GM12878 (cell line): ENCODE data around the gene NUP35. TPM values are rescaled to one million over a fixed set of nuclear protein-coding genes. Genes with fewer than 3 reads are reported as not detected.

Experiments used
- ATAC-seq: fragments of 200-7000 bp; cut with Tn5 transposase; 3 replicates; pipeline ENCODE4 v1.9.1; 2020; ENCODE audit warnings: mild to moderate bottlenecking, moderate library complexity
- BruUV-seq: library from RNA; stranded (reverse); fragments of 400-500 nt; replicated peaks from 2 replicates; lab custom pipeline; 2021; lab: Mats Ljungman, UMichigan
- CTCF ChIA-PET: fragments of 300-600 bp; sonication (Branson Sonifier 250); formaldehyde crosslinking; extraction: SDS; loops from one replicate; lab custom pipeline; 2021; ENCODE audit warnings: inconsistent platforms; lab: Yijun Ruan, JAX
- POLR2A ChIA-PET: fragments of 350-600 bp; formaldehyde crosslinking; extraction: SDS; loops from one replicate; lab custom pipeline; 2021; ENCODE audit warnings: inconsistent platforms; lab: Charles Lee
- RAD21 ChIA-PET: fragments of 300-600 bp; sonication (Branson Sonifier 250); formaldehyde crosslinking; loops from one replicate; lab custom pipeline; 2023; ENCODE audit warnings: antibody characterized with exemption; ENCODE audit not compliant: unreplicated experiment; lab: Charles Lee
- SMC1A ChIA-PET: fragments of 300-600 bp; sonication (Branson Sonifier 250); formaldehyde crosslinking; loops from one replicate; lab custom pipeline; 2023; ENCODE audit not compliant: unreplicated experiment, uncharacterized antibody; lab: Charles Lee
- DNase-seq: peaks from one replicate; pipeline ENCODE4 v3.0.0-alpha.2; 2011; ENCODE audit warnings: low read depth, low spot score
- FAIRE-seq: peaks from 3 replicates; lab custom pipeline; 2011; peaks lifted over from hg19 to GRCh38; lab: Jason Lieb, UNC
- H2AFZ ChIP-seq: 2 replicates; pipeline ENCODE4 v1.6.0; 2011; ENCODE audit warnings: low read depth, low read length, control low read depth; ENCODE audit not compliant: control insufficient read depth
- H3K27ac ChIP-seq: 2 replicates; pipeline ENCODE4 v1.5.1; 2011; ENCODE audit warnings: control low read depth; ENCODE audit not compliant: control insufficient read depth, insufficient read depth
- H3K27me3 ChIP-seq, 2 experiments: replicated peaks in 1 of 2; 2 replicates each; pipeline versions ENCODE4 v1.6.0 to v1.6.1; 2011; ENCODE audit warnings: low read length in 1 of 2; ENCODE audit not compliant: control insufficient read depth in 2 of 2, insufficient read depth in 2 of 2
- H3K36me3 ChIP-seq, 2 experiments: 2 replicates each; pipeline ENCODE4 v1.5.1; 2011; ENCODE audit warnings: low read length in 1 of 2; ENCODE audit not compliant: control insufficient read depth in 2 of 2, insufficient read depth in 2 of 2
- H3K4me1 ChIP-seq: 2 replicates; pipeline ENCODE4 v1.6.1; 2011; ENCODE audit warnings: mild to moderate bottlenecking, low read length, moderate library complexity, mixed read lengths; ENCODE audit not compliant: control insufficient read depth, insufficient read depth
- H3K4me2 ChIP-seq: 2 replicates; pipeline ENCODE4 v1.6.0; 2011; ENCODE audit warnings: control low read depth; ENCODE audit not compliant: control insufficient read depth, insufficient read depth
- H3K4me3 ChIP-seq: fragments of 200-600 bp; sonication (generic); 2 replicates; pipeline ENCODE4 v1.5.1; 2016
- H3K79me2 ChIP-seq: 2 replicates; pipeline ENCODE4 v1.6.0; 2011; ENCODE audit warnings: low read length; ENCODE audit not compliant: control insufficient read depth, insufficient read depth
- H3K9ac ChIP-seq: 2 replicates; pipeline ENCODE4 v1.8.0; 2011; ENCODE audit warnings: low read length, control low read depth, mixed read lengths; ENCODE audit not compliant: control insufficient read depth, insufficient read depth
- H3K9me3 ChIP-seq: replicated peaks from 3 replicates; pipeline ENCODE4 v1.5.1; 2011; ENCODE audit warnings: mild to moderate bottlenecking, low read length; ENCODE audit not compliant: control insufficient read depth, insufficient read depth
- H4K20me1 ChIP-seq: 2 replicates; pipeline ENCODE4 v1.6.0; 2011; ENCODE audit not compliant: control insufficient read depth, insufficient read depth
- CHD1 ChIP-seq: IDR thresholded peaks from 2 replicates; pipeline ENCODE4 v1.6.1; 2012; ENCODE audit warnings: low read depth, low read length, improper control_type of control experiment
- EP300 ChIP-seq, 2 experiments: fragments of 150-350 bp in 1 of 2; IDR thresholded peaks; 2 replicates each; pipeline ENCODE4 v1.6.1; 2011 to 2012; ENCODE audit warnings: low read depth in 2 of 2, low read length in 2 of 2, borderline replicate concordance in 1 of 2, improper control_type of control experiment in 1 of 2, inconsistent platforms in 1 of 2; ENCODE audit not compliant: control insufficient read depth in 1 of 2
- RBBP5 ChIP-seq: fragments of 200-600 bp; sonication (generic); conservative IDR thresholded peaks from 2 replicates; pipeline ENCODE4 v1.6.1; 2016
- RELA ChIP-seq: fragments of 450-650 bp; IDR thresholded peaks from 2 replicates; pipeline ENCODE4 v1.8.0; 2014; ENCODE audit warnings: borderline replicate concordance; ENCODE audit not compliant: partially characterized antibody
- SIN3A ChIP-seq: IDR thresholded peaks from 2 replicates; pipeline ENCODE4 v1.6.1; 2012; ENCODE audit warnings: low read depth, low read length, improper control_type of control experiment
- SMAD1 ChIP-seq: fragments of 450-650 bp; IDR thresholded peaks from 2 replicates; pipeline ENCODE4 v1.6.1; 2018; ENCODE audit warnings: mild to moderate bottlenecking, low read depth; ENCODE audit not compliant: partially characterized antibody
- TCF7 ChIP-seq: IDR thresholded peaks from 2 replicates; pipeline ENCODE4 v1.6.1; 2014; ENCODE audit warnings: antibody characterized with exemption, borderline replicate concordance
- ZNF24 ChIP-seq: fragments of 450-650 bp; IDR thresholded peaks from 2 replicates; pipeline ENCODE4 v1.6.1; 2017; ENCODE audit warnings: antibody characterized with exemption, mild to moderate bottlenecking
- ZNF384 ChIP-seq: IDR thresholded peaks from 2 replicates; pipeline ENCODE4 v1.6.1; 2012; ENCODE audit warnings: low read depth, mild to moderate bottlenecking, low read length, improper control_type of control experiment, borderline replicate concordance
- WGBS: methylation state at CpG from one replicate; pipeline ENCODE4 v1.1.6; 2016; ENCODE audit warnings: low lambda C conversion rate; ENCODE audit not compliant: insufficient replicate concordance, insufficient coverage; ENCODE audit errors: missing lambda C conversion rate; 5-methylcytosine and 5-hydroxymethylcytosine counted together
- in situ Hi-C: fragments of 300-500 bp; cut with MboI; formaldehyde crosslinking; loops from 9 replicates; pipeline ENCODE4 v1.14.3; 2018; ENCODE audit warnings: mixed read lengths
- intact Hi-C: fragments of 100-400 bp; cut with micrococcal nuclease; formaldehyde crosslinking; loops from one replicate; pipeline ENCODE4 v1.14.2; 2022; ENCODE audit not compliant: unreplicated experiment
- polyA plus RNA-seq, 11 experiments: library from polyadenylated mRNA; depleted of rRNA in 4 of 11; unstranded in 6 of 11; stranded (reverse) in 5 of 11; fragments of >200 nt; fragmentation: Nextera tagmentation in 4 of 11; fragmentation: Illumina TruSeq in 1 of 11; extraction: Ambion mirVana in 4 of 11; extraction: Trizol in 1 of 11; gene quantifications; 1 replicate in 1 of 11; 2 replicates in 10 of 11; pipeline versions ENCODE4 v1.2.1 to v1.2.3, GENCODE V29; 2011 to 2016; ENCODE audit warnings: inconsistent platforms in 2 of 11, missing spikeins in 2 of 11, low read depth in 1 of 11
- total RNA-seq, 4 experiments: library from RNA; depleted of rRNA in 3 of 4; stranded (reverse); fragments of >200 nt in 3 of 4; fragmentation: Illumina TruSeq in 1 of 4; extraction: Trizol in 1 of 4; gene quantifications; 2 replicates each; pipeline versions ENCODE4 v1.2.1 to v1.2.3, GENCODE V29; 2013 to 2021

NUP35 gene
- total and polyA plus RNA-seq, 10 of the 15 experiments (the other 5 are each of a cell fraction or from before 2014, with no cell fraction given), result 21.4 to 57.3 (median 30.7) TPM

DNA sequence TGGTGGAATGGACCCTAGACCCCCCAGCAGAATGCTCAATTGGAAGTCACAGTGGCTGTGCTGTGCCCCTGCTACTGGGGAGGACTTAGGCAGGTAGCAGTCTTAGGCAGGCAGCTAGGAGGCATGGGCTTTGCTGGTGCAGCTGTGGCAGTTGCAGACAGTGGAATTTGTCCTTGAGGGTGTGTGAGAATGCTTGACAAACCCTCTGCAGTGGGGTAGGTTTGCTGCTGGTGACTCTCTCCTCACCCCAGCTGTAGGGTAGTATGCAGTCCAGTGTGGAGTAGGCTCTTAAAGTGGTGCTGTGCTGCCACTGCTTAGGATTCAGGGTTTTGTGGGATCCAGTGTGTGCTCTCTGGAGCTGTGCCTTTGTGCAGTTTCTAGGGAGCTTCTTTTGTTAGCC, 61.3 kb downstream of the NUP35 start (continued):
- TF ChIP-seq SMAD1 (no peak), RBBP5 (no peak), ZNF24 (no peak), CHD1 (no peak), TCF7 (no peak), RELA (no peak), EP300 (IDR thresholded peaks at IDR 0.05; ENCODE audit: borderline replicate concordance in 1 of 2, control insufficient read depth in 1 of 2, low read depth in 2 of 2, low read length in 2 of 2) (no peak)

DNA sequence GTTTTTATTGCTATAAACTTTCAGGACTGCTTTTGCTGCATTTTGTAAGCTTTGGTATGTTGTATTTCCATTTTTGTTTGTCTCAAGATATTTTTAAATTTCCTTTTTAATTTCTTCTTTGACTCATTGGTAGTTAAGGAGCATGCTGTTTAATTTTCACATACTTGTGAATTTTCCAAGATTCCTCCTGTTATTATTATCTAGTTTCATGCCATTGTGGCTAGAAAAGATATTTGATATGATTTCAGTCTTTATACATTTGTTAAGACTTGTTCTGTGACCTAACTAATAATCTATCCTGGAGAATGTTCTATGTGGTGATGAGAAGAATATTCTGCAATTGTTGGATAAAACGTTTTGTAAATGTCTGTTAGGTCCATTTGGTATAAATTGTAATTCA, 62.1 kb downstream of the NUP35 start:
- H3K4me2 ChIP-seq, result no peak overlapping the region
- ChIA-PET CTCF (no interaction called here), RAD21 (no interaction called here), POLR2A (no interaction called here), SMC1A (no interaction called here)
- WGBS, result 100% methylated on average over 1 of the region's 1 CpG
- ATAC-seq (no peak), FAIRE-seq (no peak), DNase-seq (no peak)
- no peaks in the 10 kb centered on the region; the same call in 1 of the 2 replicates for H3K79me2 ChIP-seq
- in situ Hi-C loops, result no loop called here
- no peak for TF ChIP-seq ZNF384
- TF ChIP-seq SIN3A, result no peak
- no peak overlapping the region for H3K27ac ChIP-seq
- H4K20me1 ChIP-seq, result no peaks in the 10 kb centered on the region
- H3K9me3 ChIP-seq, result peaks cover 3% of the 10 kb centered on the region; the same call in 2 of the 3 replicates
- no peaks in the 10 kb centered on the region for H3K27me3 ChIP-seq
- peaks cover 2 to 3% of the 10 kb centered on the region in 2 experiments for H3K36me3 ChIP-seq
- intact Hi-C loops, result no loop called here
- BruUV-seq, result no TSS peak
- no peaks in the 10 kb centered on the region for H3K4me1 ChIP-seq
- no peak overlapping the region for H3K4me3 ChIP-seq
- H3K9ac ChIP-seq, result no peak overlapping the region
- H2AFZ ChIP-seq, result no peak overlapping the region
